ENCODE data around the gene KIF1A. TPM values are rescaled to one million over a fixed set of nuclear protein-coding genes. Genes with fewer than 3 reads are reported as not detected.

The KIF1A gene
- polyA plus RNA-seq, 1 donor from 2014 or later, result 63.4 TPM

- Histone ChIP-seq H3K9me2 (ENCODE audit: insufficient read depth, low read length) (no peaks in the 10 kb centered on the region), H3K9ac (ENCODE audit: low read length) (no peak overlapping the region), H3K27ac (ENCODE audit: low read length) (no peak overlapping the region), H4K20me1 (ENCODE audit: insufficient read depth) (no peaks in the 10 kb centered on the region), H3K4me3 (ENCODE audit: low read length) (no peak overlapping the region), H2AFZ (ENCODE audit: low read depth, low read length) (no peak overlapping the region), H3K36me3 (ENCODE audit: insufficient read depth, low read length) (no peaks in the 10 kb centered on the region), H3K27me3 (ENCODE audit: insufficient read depth, low read depth, low read length) (no peaks in the 10 kb centered on the region), H3K9me3 (ENCODE audit: low read length) (no peaks in the 10 kb centered on the region), H3K4me2 (ENCODE audit: low read length) (no peak overlapping the region), H3F3A (ENCODE audit: insufficient read depth, low read length, poor library complexity, severe bottlenecking) (no peaks in the 10 kb centered on the region), H3K79me2 (replicated peaks; ENCODE audit: insufficient read depth, low read length) (no peaks in the 10 kb centered on the region)
- TF ChIP-seq RAD21 (conservative IDR thresholded peaks at IDR 0.05) (no peak), CTCF (IDR thresholded peaks at IDR 0.05; ENCODE audit: poor library complexity, severe bottlenecking) (no peak), EP300 (conservative IDR thresholded peaks at IDR 0.05; ENCODE audit: poor library complexity, severe bottlenecking) (no peak), MXI1 (conservative IDR thresholded peaks at IDR 0.05; ENCODE audit: poor library complexity, severe bottlenecking) (no peak), POLR2AphosphoS5 (IDR thresholded peaks at IDR 0.05) (no peak), EZH2 (IDR thresholded peaks at IDR 0.05; ENCODE audit: borderline replicate concordance, insufficient read depth, low read length, poor library complexity, severe bottlenecking) (no peak), SMC3 (conservative IDR thresholded peaks at IDR 0.05; ENCODE audit: poor library complexity) (no peak), REST (IDR thresholded peaks at IDR 0.05; ENCODE audit: borderline replicate concordance) (no peak), TAF1 (IDR thresholded peaks at IDR 0.05; ENCODE audit: low read depth) (no peak)
These were observed 74.1 kb downstream of the KIF1A start for GRCh38 chr2:240745962-240746361.

- Histone ChIP-seq H3K27ac (ENCODE audit: low read length) (no peak overlapping the region), H3K79me2 (replicated peaks; ENCODE audit: insufficient read depth, low read length) (no peaks in the 10 kb centered on the region), H3K9me2 (ENCODE audit: insufficient read depth, low read length) (no peaks in the 10 kb centered on the region), H3K36me3 (ENCODE audit: insufficient read depth, low read length) (no peaks in the 10 kb centered on the region), H2AFZ (ENCODE audit: low read depth, low read length) (no peak overlapping the region), H3K9ac (ENCODE audit: low read length) (no peak overlapping the region), H3K4me3 (ENCODE audit: low read length) (no peak overlapping the region), H3K27me3 (ENCODE audit: insufficient read depth, low read depth, low read length) (no peaks in the 10 kb centered on the region), H3F3A (ENCODE audit: insufficient read depth, low read length, poor library complexity, severe bottlenecking) (no peaks in the 10 kb centered on the region), H3K4me2 (ENCODE audit: low read length) (no peak overlapping the region), H4K20me1 (ENCODE audit: insufficient read depth) (no peaks in the 10 kb centered on the region), H3K9me3 (ENCODE audit: low read length) (no peaks in the 10 kb centered on the region)
- no peak for TF ChIP-seq EZH2 (IDR thresholded peaks at IDR 0.05; ENCODE audit: borderline replicate concordance, insufficient read depth, low read length, poor library complexity, severe bottlenecking)
- no peak for TF ChIP-seq TAF1 (IDR thresholded peaks at IDR 0.05; ENCODE audit: low read depth)
- TF ChIP-seq RAD21 (conservative IDR thresholded peaks at IDR 0.05), result no peak
These were observed 74.6 kb downstream of the KIF1A start for GRCh38 chr2:240745456-240745855.
